ENCODE data around the gene SLC24A4. TPM values are rescaled to one million over a fixed set of nuclear protein-coding genes. Genes with fewer than 3 reads are reported as not detected.

SLC24A4 gene
- total RNA-seq, 1 donor from 2014 or later, result not detected

DNA sequence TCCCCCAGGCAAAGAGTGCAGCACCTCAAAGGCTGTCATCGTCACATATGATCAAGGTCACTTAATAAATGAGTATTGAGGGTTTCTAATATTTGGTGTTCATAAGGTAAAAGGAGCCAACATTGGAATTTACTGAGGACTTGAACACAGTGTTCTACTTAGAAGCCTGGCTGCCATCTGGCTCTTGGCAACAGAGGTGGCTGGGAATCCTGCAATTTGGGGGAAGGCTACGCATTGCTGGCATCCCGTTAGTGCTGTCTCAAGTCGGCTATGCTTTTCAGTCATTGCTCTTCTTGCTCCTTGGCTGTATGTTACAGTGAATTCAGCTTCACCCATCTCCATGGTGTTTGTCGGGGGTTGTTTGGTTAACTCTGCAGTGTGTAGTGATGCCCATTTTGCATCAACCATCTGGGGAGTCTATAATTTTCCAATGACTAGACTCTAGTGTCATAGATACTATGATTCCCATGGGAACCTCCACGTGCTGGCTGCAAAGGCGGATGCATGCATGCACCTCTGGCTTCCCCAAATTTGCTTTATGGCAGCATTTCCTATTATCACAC is 12.9 kb upstream of the SLC24A4 start:
- no peak overlapping the region for H3K4me3 ChIP-seq (ENCODE audit: low read depth, low read length)
- no peak for DNase-seq (ENCODE audit: low read depth)
- TF ChIP-seq, protein P1, sequence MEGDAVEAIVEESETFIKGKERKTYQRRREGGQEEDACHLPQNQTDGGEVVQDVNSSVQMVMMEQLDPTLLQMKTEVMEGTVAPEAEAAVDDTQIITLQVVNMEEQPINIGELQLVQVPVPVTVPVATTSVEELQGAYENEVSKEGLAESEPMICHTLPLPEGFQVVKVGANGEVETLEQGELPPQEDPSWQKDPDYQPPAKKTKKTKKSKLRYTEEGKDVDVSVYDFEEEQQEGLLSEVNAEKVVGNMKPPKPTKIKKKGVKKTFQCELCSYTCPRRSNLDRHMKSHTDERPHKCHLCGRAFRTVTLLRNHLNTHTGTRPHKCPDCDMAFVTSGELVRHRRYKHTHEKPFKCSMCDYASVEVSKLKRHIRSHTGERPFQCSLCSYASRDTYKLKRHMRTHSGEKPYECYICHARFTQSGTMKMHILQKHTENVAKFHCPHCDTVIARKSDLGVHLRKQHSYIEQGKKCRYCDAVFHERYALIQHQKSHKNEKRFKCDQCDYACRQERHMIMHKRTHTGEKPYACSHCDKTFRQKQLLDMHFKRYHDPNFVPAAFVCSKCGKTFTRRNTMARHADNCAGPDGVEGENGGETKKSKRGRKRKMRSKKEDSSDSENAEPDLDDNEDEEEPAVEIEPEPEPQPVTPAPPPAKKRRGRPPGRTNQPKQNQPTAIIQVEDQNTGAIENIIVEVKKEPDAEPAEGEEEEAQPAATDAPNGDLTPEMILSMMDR (IDR thresholded peaks at IDR 0.05; ENCODE audit: insufficient read depth, low read length, poor library complexity, severe bottlenecking), result no peak
- no peaks in the 10 kb centered on the region for H3K27me3 ChIP-seq (ENCODE audit: control insufficient read depth, insufficient read depth, low read length)
- no peaks in the 10 kb centered on the region for H3K36me3 ChIP-seq (ENCODE audit: control insufficient read depth, insufficient read depth, low read length)

DNA sequence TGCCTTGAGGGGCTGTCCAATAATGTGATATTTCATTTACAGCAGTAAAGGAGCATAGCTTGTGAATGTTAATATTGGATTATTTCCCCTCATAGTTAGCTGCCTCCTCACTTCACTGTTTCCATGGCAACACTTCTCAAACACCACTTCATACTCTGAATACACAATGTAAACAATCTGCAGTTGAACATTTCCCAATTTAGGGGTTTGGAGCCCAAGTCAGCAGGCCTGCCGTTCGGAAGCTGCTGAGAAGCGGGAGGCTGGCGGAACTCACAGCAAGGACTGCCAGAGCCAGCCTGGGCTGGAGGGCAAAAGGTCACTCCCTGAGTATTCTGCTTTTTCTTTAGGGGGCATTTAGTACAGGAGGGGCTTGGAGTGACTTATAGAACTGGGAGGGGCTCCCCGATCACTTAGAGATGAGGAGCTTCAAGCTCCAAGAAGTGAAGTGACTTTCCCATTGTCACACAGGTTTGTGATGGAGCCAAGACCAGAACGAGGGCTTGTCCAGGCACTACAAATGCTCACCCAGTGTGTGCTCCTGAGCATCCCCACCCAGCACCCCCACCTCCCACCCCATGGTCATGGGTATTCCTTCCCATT is 12.1 kb upstream of the SLC24A4 start:
- no peak for DNase-seq (ENCODE audit: low read depth)
- TF ChIP-seq, protein P1 (IDR thresholded peaks at IDR 0.05; ENCODE audit: insufficient read depth, low read length, poor library complexity, severe bottlenecking), result no peak
- Histone ChIP-seq H3K27me3 (ENCODE audit: control insufficient read depth, insufficient read depth, low read length) (no peaks in the 10 kb centered on the region), H3K4me3 (ENCODE audit: low read depth, low read length) (no peak overlapping the region), H3K36me3 (ENCODE audit: control insufficient read depth, insufficient read depth, low read length) (no peaks in the 10 kb centered on the region)

DNA sequence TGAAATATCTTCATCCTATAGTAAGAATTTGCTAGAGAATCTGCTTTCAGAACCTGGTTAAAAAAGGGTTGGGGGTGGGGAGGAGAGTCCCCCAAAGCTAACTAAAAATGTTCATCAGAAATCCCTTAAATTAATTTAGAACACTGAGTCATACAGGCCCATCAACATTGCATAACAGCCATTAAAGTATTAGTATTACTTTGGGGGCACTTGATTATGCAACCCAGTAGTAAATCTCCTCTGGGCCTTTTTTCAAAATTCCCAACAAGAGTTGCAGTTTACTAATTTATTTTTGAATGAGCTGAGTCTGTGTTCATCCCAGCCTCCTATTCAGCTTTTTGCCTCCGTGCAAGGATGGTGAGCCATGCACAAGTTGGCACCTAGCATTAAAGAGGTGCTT is 8.8 kb upstream of the SLC24A4 start:
- Histone ChIP-seq H3K36me3 (ENCODE audit: control insufficient read depth, insufficient read depth, low read length) (no peaks in the 10 kb centered on the region), H3K27me3 (ENCODE audit: control insufficient read depth, insufficient read depth, low read length) (no peaks in the 10 kb centered on the region), H3K4me3 (ENCODE audit: low read depth, low read length) (no peak overlapping the region)
- no peak for DNase-seq (ENCODE audit: low read depth)
- TF ChIP-seq, protein P1 (IDR thresholded peaks at IDR 0.05; ENCODE audit: insufficient read depth, low read length, poor library complexity, severe bottlenecking), result no peak

DNA sequence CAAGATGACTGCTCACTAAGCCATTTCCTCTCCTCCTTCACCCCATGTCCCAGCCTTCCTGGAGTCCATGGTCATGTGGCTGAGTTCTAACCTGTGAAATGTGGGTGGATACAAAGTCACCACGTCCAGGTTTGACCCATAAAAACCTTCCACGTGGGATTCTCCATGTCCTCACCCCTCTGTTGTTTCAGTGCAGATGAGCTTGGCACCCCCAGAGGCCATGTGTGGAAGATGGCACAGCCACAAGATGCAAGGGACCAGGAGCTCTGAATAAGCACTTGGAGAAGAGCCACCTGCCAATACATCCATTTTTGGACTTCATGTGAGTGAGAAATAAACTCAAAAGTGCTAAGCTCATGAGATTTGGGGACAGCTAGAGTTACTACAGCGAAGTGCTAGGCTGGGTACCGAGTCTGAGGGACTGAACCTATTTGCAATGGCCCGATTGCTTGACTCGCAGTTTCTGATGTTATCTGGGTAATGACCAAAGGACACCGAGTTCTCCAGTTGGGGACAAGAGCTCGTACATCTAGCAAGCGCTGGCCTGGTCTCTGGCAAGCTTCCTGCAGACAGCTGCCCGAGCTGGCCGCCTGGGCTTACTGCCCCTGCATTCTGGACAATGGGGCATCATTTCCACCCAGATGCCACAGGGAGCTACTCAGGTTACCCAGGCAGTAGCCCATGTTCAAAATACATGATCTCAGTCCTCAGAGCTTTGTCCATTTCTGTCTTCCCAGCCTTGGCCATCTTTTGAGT is 7.7 kb upstream of the SLC24A4 start:
- Histone ChIP-seq H3K27me3 (ENCODE audit: control insufficient read depth, insufficient read depth, low read length) (peaks cover 4% of the 10 kb centered on the region), H3K4me3 (ENCODE audit: low read depth, low read length) (no peak overlapping the region), H3K36me3 (ENCODE audit: control insufficient read depth, insufficient read depth, low read length) (no peaks in the 10 kb centered on the region)
- TF ChIP-seq, protein P1 (IDR thresholded peaks at IDR 0.05; ENCODE audit: insufficient read depth, low read length, poor library complexity, severe bottlenecking), result no peak
- no peak for DNase-seq (ENCODE audit: low read depth)

DNA sequence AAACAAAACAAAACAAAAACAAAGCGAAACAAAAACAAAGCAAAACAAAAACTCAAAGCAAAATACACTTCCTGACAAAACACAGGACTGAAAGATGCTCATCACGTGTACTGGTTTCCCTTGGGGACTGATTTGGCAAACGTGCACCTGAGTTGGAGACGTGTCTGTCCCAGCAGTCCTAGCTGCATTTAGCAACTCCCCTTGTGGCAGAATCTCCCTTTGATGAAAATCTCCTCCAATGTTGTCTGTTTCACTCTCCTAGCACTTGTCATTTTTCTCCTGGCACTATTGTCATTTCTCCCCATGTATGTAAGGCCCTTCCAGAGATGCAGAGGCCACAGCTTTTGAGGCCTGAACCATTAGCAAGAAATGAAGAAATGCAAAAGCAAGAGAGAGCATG is 6.8 kb upstream of the SLC24A4 start:
- H3K27me3 ChIP-seq (ENCODE audit: control insufficient read depth, insufficient read depth, low read length), result peaks cover 6% of the 10 kb centered on the region
- no peak overlapping the region for H3K4me3 ChIP-seq (ENCODE audit: low read depth, low read length)
- no peaks in the 10 kb centered on the region for H3K36me3 ChIP-seq (ENCODE audit: control insufficient read depth, insufficient read depth, low read length)
- no peak for DNase-seq (ENCODE audit: low read depth)
- TF ChIP-seq, protein P1 (IDR thresholded peaks at IDR 0.05; ENCODE audit: insufficient read depth, low read length, poor library complexity, severe bottlenecking), result no peak

All from kidney epithelial cell (primary cell).